Lower lobe of right lung (tissue), 2 donors: ENCODE measurements around the gene LRRN4CL. TPM values are rescaled to one million over a fixed set of nuclear protein-coding genes. Genes with fewer than 3 reads are reported as not detected.
A peak's percentile ranks its signal among the peaks of the same experiment; 100 is the strongest.

Experiments used
- ATAC-seq, 2 donors: fragments of 200-7000 bp; cut with Tn5 transposase; one replicate each; pipeline ENCODE4 v1.9.1; 2020 to 2022; ENCODE audit warnings: mild to moderate bottlenecking in 2 of 2, moderate library complexity in 2 of 2
- DNase-seq: peaks from one replicate; pipeline ENCODE4 v3.0.0-alpha.2; 2020
- H3K27ac ChIP-seq: fragments of 200-600 bp; one replicate; pipeline ENCODE4 v1.8.0; 2022
- H3K27me3 ChIP-seq: fragments of 200-600 bp; one replicate; pipeline ENCODE4 v1.8.0; 2022; ENCODE audit warnings: low read depth
- H3K36me3 ChIP-seq: fragments of 200-600 bp; one replicate; pipeline ENCODE4 v1.8.0; 2022; ENCODE audit warnings: mild to moderate bottlenecking
- H3K4me1 ChIP-seq: fragments of 200-600 bp; one replicate; pipeline ENCODE4 v1.8.0; 2022
- H3K4me3 ChIP-seq: fragments of 200-600 bp; one replicate; pipeline ENCODE4 v1.8.0; 2022; ENCODE audit warnings: mild to moderate bottlenecking
- H3K9me3 ChIP-seq: fragments of 200-600 bp; one replicate; pipeline ENCODE4 v1.8.0; 2022
- intact Hi-C: fragments of 100-400 bp; cut with DNase I; formaldehyde crosslinking; loops from one replicate; pipeline ENCODE4 v1.11.0; 2022
- total RNA-seq: library from RNA; stranded (reverse); fragmentation: NEBNext Ultra II Directional; extraction: Animal tissue kit (Norgen Biotek cat#: 25700); gene quantifications from one replicate; pipeline ENCODE4 v1.2.1, GENCODE V29; 2021
- TF ChIP-seq, protein P1 (sequence below): fragments of 200-600 bp; IDR thresholded peaks from one replicate; pipeline ENCODE4 v1.8.0; 2022; ENCODE audit warnings: antibody characterized with exemption, mild to moderate bottlenecking
- donor health status: DM: no; HTN: yes; CAD: no; lungs with severe emphysema.

The LRRN4CL gene
- total RNA-seq, 1 donor from 2014 or later, result 3.4 TPM

DNA sequence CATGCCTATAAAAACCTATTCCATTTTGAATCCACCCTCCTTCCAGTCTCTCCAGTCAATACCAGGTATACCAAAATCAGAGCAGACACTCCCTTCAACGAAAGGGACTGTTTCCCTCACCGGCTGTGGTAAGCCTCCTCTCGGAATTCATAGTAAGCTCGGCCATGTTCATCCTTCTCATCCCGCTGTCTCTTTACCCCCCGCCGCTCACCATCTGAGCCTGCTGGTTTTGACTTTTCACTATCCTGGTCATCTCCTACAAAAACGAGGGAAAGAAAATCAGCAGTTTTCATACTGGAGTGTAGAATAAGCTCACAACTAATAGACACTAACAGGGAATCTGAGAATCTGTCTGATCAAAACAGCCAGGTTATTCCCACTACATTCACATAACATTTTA is 34.8 kb upstream of the LRRN4CL start:
- Histone ChIP-seq H3K27me3 (no peaks in the 10 kb centered on the region), H3K27ac (no peak overlapping the region), H3K4me1 (peaks cover 30% of the 10 kb centered on the region), H3K9me3 (no peaks in the 10 kb centered on the region), H3K4me3 (peak overlapping the region; percentile 96), H3K36me3 (peaks cover 52% of the 10 kb centered on the region)
- TF ChIP-seq, protein P1, sequence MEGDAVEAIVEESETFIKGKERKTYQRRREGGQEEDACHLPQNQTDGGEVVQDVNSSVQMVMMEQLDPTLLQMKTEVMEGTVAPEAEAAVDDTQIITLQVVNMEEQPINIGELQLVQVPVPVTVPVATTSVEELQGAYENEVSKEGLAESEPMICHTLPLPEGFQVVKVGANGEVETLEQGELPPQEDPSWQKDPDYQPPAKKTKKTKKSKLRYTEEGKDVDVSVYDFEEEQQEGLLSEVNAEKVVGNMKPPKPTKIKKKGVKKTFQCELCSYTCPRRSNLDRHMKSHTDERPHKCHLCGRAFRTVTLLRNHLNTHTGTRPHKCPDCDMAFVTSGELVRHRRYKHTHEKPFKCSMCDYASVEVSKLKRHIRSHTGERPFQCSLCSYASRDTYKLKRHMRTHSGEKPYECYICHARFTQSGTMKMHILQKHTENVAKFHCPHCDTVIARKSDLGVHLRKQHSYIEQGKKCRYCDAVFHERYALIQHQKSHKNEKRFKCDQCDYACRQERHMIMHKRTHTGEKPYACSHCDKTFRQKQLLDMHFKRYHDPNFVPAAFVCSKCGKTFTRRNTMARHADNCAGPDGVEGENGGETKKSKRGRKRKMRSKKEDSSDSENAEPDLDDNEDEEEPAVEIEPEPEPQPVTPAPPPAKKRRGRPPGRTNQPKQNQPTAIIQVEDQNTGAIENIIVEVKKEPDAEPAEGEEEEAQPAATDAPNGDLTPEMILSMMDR, result no peak
- intact Hi-C loops, result no loop called here
- DNase-seq (no peak), ATAC-seq (no peak)

DNA sequence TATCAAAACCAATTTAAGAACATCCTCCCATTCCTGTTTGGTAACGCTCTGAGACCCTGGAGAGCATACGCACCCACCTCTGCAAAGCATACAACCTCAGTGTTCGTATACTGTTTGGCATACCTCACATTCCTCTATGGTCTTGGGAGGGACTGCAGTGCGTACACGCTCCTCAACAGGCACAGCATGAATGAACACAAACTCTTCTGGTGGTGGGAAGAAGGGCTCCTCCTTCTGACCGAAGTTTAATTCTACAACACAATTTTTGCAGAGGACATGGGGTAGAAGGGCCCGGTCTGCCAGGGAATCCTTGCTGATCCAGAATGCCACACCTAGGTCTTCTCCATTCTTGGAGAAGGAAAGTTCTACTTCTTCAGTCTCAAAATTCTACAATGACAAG is 32.7 kb upstream of the LRRN4CL start:
- ATAC-seq (no peak), DNase-seq (no peak)
- intact Hi-C loops, result no loop called here
- Histone ChIP-seq H3K9me3 (no peaks in the 10 kb centered on the region), H3K4me1 (peaks cover 30% of the 10 kb centered on the region), H3K4me3 (no peak overlapping the region), H3K27ac (no peak overlapping the region), H3K36me3 (peaks cover 74% of the 10 kb centered on the region), H3K27me3 (no peaks in the 10 kb centered on the region)
- TF ChIP-seq, protein P1, result no peak

DNA sequence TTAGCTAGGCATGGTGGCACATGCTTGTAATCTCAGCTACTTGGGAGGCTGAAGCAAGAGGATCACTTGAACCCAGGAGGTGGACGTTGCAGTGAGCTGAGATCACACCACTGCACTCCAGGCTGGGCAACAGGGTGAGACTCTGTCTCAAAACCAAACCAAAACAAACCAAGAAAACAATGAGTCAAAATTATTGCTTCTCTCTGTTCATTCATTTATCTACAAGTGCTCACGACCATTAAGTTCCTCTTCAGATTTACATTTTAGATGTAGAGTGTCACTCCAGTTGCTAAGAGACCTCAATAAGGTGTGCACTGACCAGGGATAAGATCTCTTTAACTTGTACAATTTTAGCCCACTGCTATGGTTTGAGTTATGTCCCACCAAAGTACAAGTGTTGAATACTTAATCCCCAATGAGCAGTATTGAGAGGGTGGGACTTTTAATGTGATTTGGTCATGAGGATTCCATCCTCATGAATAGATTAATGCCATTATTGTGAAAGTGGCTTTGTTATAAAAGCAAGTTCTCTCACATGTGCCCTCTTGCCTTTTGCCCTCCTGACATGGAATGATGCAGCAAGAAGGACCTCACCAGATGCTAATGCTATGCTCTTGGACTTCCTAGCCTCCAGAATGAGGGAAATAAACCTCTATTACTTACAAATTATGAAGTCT is 30.1 kb upstream of the LRRN4CL start:
- intact Hi-C loops, result no loop called here
- ATAC-seq (no peak), DNase-seq (no peak)
- Histone ChIP-seq H3K27ac (no peak overlapping the region), H3K9me3 (no peaks in the 10 kb centered on the region), H3K4me1 (peaks cover 14% of the 10 kb centered on the region), H3K36me3 (peaks cover 99% of the 10 kb centered on the region), H3K4me3 (no peak overlapping the region), H3K27me3 (no peaks in the 10 kb centered on the region)
- TF ChIP-seq, protein P1, result no peak

DNA sequence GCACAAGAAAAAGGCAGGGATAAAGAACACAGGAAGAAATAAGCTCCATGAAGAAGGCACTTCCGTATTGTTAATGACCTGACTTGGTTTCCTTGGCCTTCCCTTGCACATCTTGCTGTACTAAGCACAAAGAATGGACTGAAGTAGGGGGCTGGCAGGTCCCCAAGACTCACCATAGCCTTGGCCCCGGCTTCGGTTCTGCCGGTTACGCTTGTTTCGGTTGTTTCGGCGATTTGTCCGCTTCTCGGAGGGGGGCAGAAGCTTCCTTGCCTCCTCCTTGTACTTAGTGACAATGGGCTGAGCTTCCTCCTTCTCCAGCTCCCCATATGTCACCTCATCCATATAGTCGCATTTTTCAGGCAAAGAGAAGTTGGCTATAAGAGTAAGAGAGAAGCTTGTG is 27.5 kb upstream of the LRRN4CL start:
- Histone ChIP-seq H3K27ac (no peak overlapping the region), H3K36me3 (peaks cover 100% of the 10 kb centered on the region), H3K4me3 (no peak overlapping the region), H3K27me3 (no peaks in the 10 kb centered on the region), H3K4me1 (peaks cover 14% of the 10 kb centered on the region), H3K9me3 (no peaks in the 10 kb centered on the region)
- intact Hi-C loops, result no loop called here
- TF ChIP-seq, protein P1, result no peak
- DNase-seq (no peak), ATAC-seq (no peak)

DNA sequence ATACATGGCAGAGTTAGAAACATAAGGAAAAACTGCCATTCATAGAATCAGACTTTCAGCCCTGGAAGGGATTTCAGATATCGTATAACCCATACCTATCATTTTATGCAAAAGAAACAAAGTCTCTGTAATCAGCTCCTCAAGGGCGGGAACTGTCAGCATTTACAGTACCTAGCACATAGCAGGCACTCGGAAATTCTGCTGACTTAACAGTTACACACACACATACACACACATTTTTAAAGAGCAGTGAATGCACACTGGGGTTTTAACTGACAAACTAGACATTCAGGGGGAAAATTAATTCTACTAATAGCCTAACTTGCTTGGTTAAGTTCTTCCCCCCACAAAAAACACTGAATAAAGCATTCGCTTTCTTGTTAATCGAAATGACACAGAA is 26.9 kb upstream of the LRRN4CL start:
- intact Hi-C loops, result no loop called here
- no peak overlapping the region for H3K4me3 ChIP-seq
- no peak overlapping the region for H3K27ac ChIP-seq
- H3K9me3 ChIP-seq, result no peaks in the 10 kb centered on the region
- H3K36me3 ChIP-seq, result peaks cover 100% of the 10 kb centered on the region
- no peaks in the 10 kb centered on the region for H3K27me3 ChIP-seq
- H3K4me1 ChIP-seq, result peaks cover 11% of the 10 kb centered on the region
- TF ChIP-seq, protein P1, result no peak
- DNase-seq (no peak), ATAC-seq (no peak)
